GM12878 (cell line): ENCODE measurements around the gene OR6N2. TPM values are rescaled to one million over a fixed set of nuclear protein-coding genes. Genes with fewer than 3 reads are reported as not detected.

ENCODE experiments used
- ATAC-seq: fragments of 200-7000 bp; cut with Tn5 transposase; 3 replicates; pipeline ENCODE4 v1.9.1; 2020; ENCODE audit warnings: mild to moderate bottlenecking, moderate library complexity
- BruUV-seq: library from RNA; stranded (reverse); fragments of 400-500 nt; replicated peaks from 2 replicates; lab custom pipeline; 2021; lab: Mats Ljungman, UMichigan
- CTCF ChIA-PET: fragments of 300-600 bp; sonication (Branson Sonifier 250); formaldehyde crosslinking; extraction: SDS; loops from one replicate; lab custom pipeline; 2021; ENCODE audit warnings: inconsistent platforms; lab: Yijun Ruan, JAX
- POLR2A ChIA-PET: fragments of 350-600 bp; formaldehyde crosslinking; extraction: SDS; loops from one replicate; lab custom pipeline; 2021; ENCODE audit warnings: inconsistent platforms; lab: Charles Lee
- RAD21 ChIA-PET: fragments of 300-600 bp; sonication (Branson Sonifier 250); formaldehyde crosslinking; loops from one replicate; lab custom pipeline; 2023; ENCODE audit warnings: antibody characterized with exemption; ENCODE audit not compliant: unreplicated experiment; lab: Charles Lee
- SMC1A ChIA-PET: fragments of 300-600 bp; sonication (Branson Sonifier 250); formaldehyde crosslinking; loops from one replicate; lab custom pipeline; 2023; ENCODE audit not compliant: unreplicated experiment, uncharacterized antibody; lab: Charles Lee
- DNase-seq: peaks from one replicate; pipeline ENCODE4 v3.0.0-alpha.2; 2011; ENCODE audit warnings: low read depth, low spot score
- FAIRE-seq: peaks from 3 replicates; lab custom pipeline; 2011; peaks lifted over from hg19 to GRCh38; lab: Jason Lieb, UNC
- H2AFZ ChIP-seq: 2 replicates; pipeline ENCODE4 v1.6.0; 2011; ENCODE audit warnings: low read depth, low read length, control low read depth; ENCODE audit not compliant: control insufficient read depth
- H3K27ac ChIP-seq: 2 replicates; pipeline ENCODE4 v1.5.1; 2011; ENCODE audit warnings: control low read depth; ENCODE audit not compliant: control insufficient read depth, insufficient read depth
- H3K27me3 ChIP-seq, 2 experiments: replicated peaks in 1 of 2; 2 replicates each; pipeline versions ENCODE4 v1.6.0 to v1.6.1; 2011; ENCODE audit warnings: low read length in 1 of 2; ENCODE audit not compliant: control insufficient read depth in 2 of 2, insufficient read depth in 2 of 2
- H3K36me3 ChIP-seq, 2 experiments: 2 replicates each; pipeline ENCODE4 v1.5.1; 2011; ENCODE audit warnings: low read length in 1 of 2; ENCODE audit not compliant: control insufficient read depth in 2 of 2, insufficient read depth in 2 of 2
- H3K4me1 ChIP-seq: 2 replicates; pipeline ENCODE4 v1.6.1; 2011; ENCODE audit warnings: mild to moderate bottlenecking, low read length, moderate library complexity, mixed read lengths; ENCODE audit not compliant: control insufficient read depth, insufficient read depth
- H3K4me2 ChIP-seq: 2 replicates; pipeline ENCODE4 v1.6.0; 2011; ENCODE audit warnings: control low read depth; ENCODE audit not compliant: control insufficient read depth, insufficient read depth
- H3K4me3 ChIP-seq: fragments of 200-600 bp; sonication (generic); 2 replicates; pipeline ENCODE4 v1.5.1; 2016
- H3K79me2 ChIP-seq: 2 replicates; pipeline ENCODE4 v1.6.0; 2011; ENCODE audit warnings: low read length; ENCODE audit not compliant: control insufficient read depth, insufficient read depth
- H3K9ac ChIP-seq: 2 replicates; pipeline ENCODE4 v1.8.0; 2011; ENCODE audit warnings: low read length, control low read depth, mixed read lengths; ENCODE audit not compliant: control insufficient read depth, insufficient read depth
- H3K9me3 ChIP-seq: replicated peaks from 3 replicates; pipeline ENCODE4 v1.5.1; 2011; ENCODE audit warnings: mild to moderate bottlenecking, low read length; ENCODE audit not compliant: control insufficient read depth, insufficient read depth
- H4K20me1 ChIP-seq: 2 replicates; pipeline ENCODE4 v1.6.0; 2011; ENCODE audit not compliant: control insufficient read depth, insufficient read depth
- BMI1 ChIP-seq: fragments of 450-650 bp; IDR thresholded peaks from 2 replicates; pipeline ENCODE4 v1.6.1; 2016; ENCODE audit warnings: mild to moderate bottlenecking, moderate library complexity, borderline replicate concordance
- BRCA1 ChIP-seq: IDR thresholded peaks from 2 replicates; pipeline ENCODE4 v1.6.1; 2011; ENCODE audit warnings: low read depth, low read length, improper control_type of control experiment
- CBFB ChIP-seq: IDR thresholded peaks from 2 replicates; pipeline ENCODE4 v1.6.1; 2016; ENCODE audit warnings: antibody characterized with exemption, low read depth
- ETV6 ChIP-seq, 2 experiments: fragments of 450-650 bp in 1 of 2; IDR thresholded peaks in 1 of 2; conservative IDR thresholded peaks in 1 of 2; 2 replicates each; pipeline ENCODE4 v1.6.1; 2014; ENCODE audit warnings: antibody characterized with exemption in 1 of 2, borderline replicate concordance in 1 of 2, low read depth in 1 of 2, mild to moderate bottlenecking in 1 of 2, moderate library complexity in 1 of 2
- JUNB ChIP-seq: IDR thresholded peaks from 2 replicates; pipeline ENCODE4 v1.6.1; 2016; ENCODE audit warnings: antibody characterized with exemption, mild to moderate bottlenecking
- MAX ChIP-seq: IDR thresholded peaks from 2 replicates; pipeline ENCODE4 v1.6.1; 2012; ENCODE audit warnings: low read depth, low read length, improper control_type of control experiment
- MEF2B ChIP-seq: fragments of 450-650 bp; IDR thresholded peaks from 2 replicates; pipeline ENCODE4 v1.6.1; 2018; ENCODE audit warnings: mild to moderate bottlenecking, moderate library complexity; ENCODE audit not compliant: partially characterized antibody, poor library complexity, severe bottlenecking
- MYC ChIP-seq: IDR thresholded peaks from 2 replicates; pipeline ENCODE4 v1.6.1; 2011; ENCODE audit warnings: mild to moderate bottlenecking, low read length, moderate library complexity, inconsistent platforms; ENCODE audit not compliant: insufficient read depth, insufficient replicate concordance, insufficient read length, severe bottlenecking
- NKRF ChIP-seq: fragments of 450-650 bp; conservative IDR thresholded peaks from 2 replicates; pipeline ENCODE4 v1.6.1; 2017; ENCODE audit warnings: mild to moderate bottlenecking, moderate library complexity
- NR2C2 ChIP-seq: IDR thresholded peaks from 2 replicates; pipeline ENCODE4 v1.6.1; 2011; ENCODE audit warnings: borderline replicate concordance, low read depth; ENCODE audit not compliant: control insufficient read depth, insufficient read length
- PRDM15 ChIP-seq: fragments of 450-650 bp; formaldehyde crosslinking; IDR thresholded peaks from 2 replicates; pipeline ENCODE4 v1.4.0; 2020; ENCODE audit warnings: mild to moderate bottlenecking, moderate library complexity
- whole genome bisulfite sequencing: methylation state at CpG from one replicate; pipeline ENCODE4 v1.1.6; 2016; ENCODE audit warnings: low lambda C conversion rate; ENCODE audit not compliant: insufficient replicate concordance, insufficient coverage; ENCODE audit errors: missing lambda C conversion rate; 5-methylcytosine and 5-hydroxymethylcytosine counted together
- in situ Hi-C: fragments of 300-500 bp; cut with MboI; formaldehyde crosslinking; loops from 9 replicates; pipeline ENCODE4 v1.14.3; 2018; ENCODE audit warnings: mixed read lengths
- intact Hi-C: fragments of 100-400 bp; cut with micrococcal nuclease; formaldehyde crosslinking; loops from one replicate; pipeline ENCODE4 v1.14.2; 2022; ENCODE audit not compliant: unreplicated experiment
- polyA plus RNA-seq, 11 experiments: library from polyadenylated mRNA; depleted of rRNA in 4 of 11; unstranded in 6 of 11; stranded (reverse) in 5 of 11; fragments of >200 nt; fragmentation: Nextera tagmentation in 4 of 11; fragmentation: Illumina TruSeq in 1 of 11; extraction: Ambion mirVana in 4 of 11; extraction: Trizol in 1 of 11; gene quantifications; 1 replicate in 1 of 11; 2 replicates in 10 of 11; pipeline versions ENCODE4 v1.2.1 to v1.2.3, GENCODE V29; 2011 to 2016; ENCODE audit warnings: inconsistent platforms in 2 of 11, missing spikeins in 2 of 11, low read depth in 1 of 11
- total RNA-seq, 4 experiments: library from RNA; depleted of rRNA in 3 of 4; stranded (reverse); fragments of >200 nt in 3 of 4; fragmentation: Illumina TruSeq in 1 of 4; extraction: Trizol in 1 of 4; gene quantifications; 2 replicates each; pipeline versions ENCODE4 v1.2.1 to v1.2.3, GENCODE V29; 2013 to 2021
- TF ChIP-seq, protein P1 (sequence below): IDR thresholded peaks from 2 replicates; pipeline ENCODE4 v1.6.1; 2011; ENCODE audit warnings: borderline replicate concordance, low read depth, mild to moderate bottlenecking, moderate library complexity, mixed read lengths, low read length; ENCODE audit not compliant: insufficient read depth; ENCODE audit errors: extremely low read length

OR6N2 gene
- total and polyA plus RNA-seq, 10 of the 15 experiments (the other 5 are each of a cell fraction or from before 2014, with no cell fraction given): not detected

- 69% methylated on average over 6 of the region's 6 CpGs for WGBS
- SMC1A ChIA-PET: interaction anchor here (1.2 kb wide), 1 partner anchor 26 kb away, joined by 4 read pairs; no protein-coding TSS in a partner anchor
- H3K27ac ChIP-seq: no peak overlapping the region
- FAIRE-seq (no peak), ATAC-seq (no peak), DNase-seq (no peak)
- H3K4me3 ChIP-seq: no peak overlapping the region
- no peaks in the 10 kb centered on the region for H4K20me1 ChIP-seq
- RAD21 ChIA-PET: interaction anchor here (0.7 to 1.0 kb wide), 2 partner anchors 11 to 26 kb away, joined by 3 read pairs; no protein-coding TSS in a partner anchor
- no peaks in the 10 kb centered on the region for H3K9me3 ChIP-seq
- intact Hi-C loops (loop anchor here (10.0 kb wide), 1 partner anchor 168 kb away; no protein-coding TSS in a partner anchor), in situ Hi-C loops (no loop called here)
- H3K27me3 ChIP-seq: no peaks in the 10 kb centered on the region
- POLR2A ChIA-PET: interaction anchor here (0.9 kb wide), 1 partner anchor 24 kb away, joined by 5 read pairs; the partner anchor contains the start of gene MNDA
- H2AFZ ChIP-seq: no peak overlapping the region
- no peaks in the 10 kb centered on the region for H3K36me3 ChIP-seq
- H3K9ac ChIP-seq: no peak overlapping the region
- CTCF ChIA-PET: interaction anchor here (1.4 to 1.5 kb wide), 2 partner anchors 10 to 14 kb away, joined by 3 to 5 read pairs; no protein-coding TSS in a partner anchor
- H3K4me2 ChIP-seq: no peak overlapping the region
- no TSS peak for BruUV-seq
- no peaks in the 10 kb centered on the region for H3K79me2 ChIP-seq
- H3K4me1 ChIP-seq: no peaks in the 10 kb centered on the region
- TF ChIP-seq MEF2B (no peak), BRCA1 (no peak), NR2C2 (no peak), JUNB (no peak), MAX (no peak), BMI1 (no peak), PRDM15 (no peak), CBFB (no peak), ETV6 (conservative IDR thresholded peaks at IDR 0.05 in 1 of 2, IDR thresholded peaks at IDR 0.05 in 1 of 2; ENCODE audit: borderline replicate concordance in 1 of 2, low read depth in 1 of 2) (no peak), MYC (no peak), NKRF (no peak)
- TF ChIP-seq, protein P1, sequence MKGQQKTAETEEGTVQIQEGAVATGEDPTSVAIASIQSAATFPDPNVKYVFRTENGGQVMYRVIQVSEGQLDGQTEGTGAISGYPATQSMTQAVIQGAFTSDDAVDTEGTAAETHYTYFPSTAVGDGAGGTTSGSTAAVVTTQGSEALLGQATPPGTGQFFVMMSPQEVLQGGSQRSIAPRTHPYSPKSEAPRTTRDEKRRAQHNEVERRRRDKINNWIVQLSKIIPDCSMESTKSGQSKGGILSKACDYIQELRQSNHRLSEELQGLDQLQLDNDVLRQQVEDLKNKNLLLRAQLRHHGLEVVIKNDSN: no peak
Measured at GRCh38 chr1:158806916-158807536, 26.0 kb upstream of the OR6N2 start.
